Ishikawa (cell line): Measurements from ENCODE around the gene GBGT1.

Experiments used
- EP300 ChIP-seq: IDR thresholded peaks from 2 replicates; pipeline ENCODE4 v1.6.1; 2012; ENCODE audit warnings: borderline replicate concordance
- TAF1 ChIP-seq: IDR thresholded peaks from 2 replicates; pipeline ENCODE4 v1.6.1; 2012; ENCODE audit warnings: low read depth, mild to moderate bottlenecking
- TCF12 ChIP-seq: IDR thresholded peaks from 2 replicates; pipeline ENCODE4 v1.6.1; 2012; ENCODE audit warnings: low read depth
- YY1 ChIP-seq: IDR thresholded peaks from 2 replicates; pipeline ENCODE4 v1.6.1; 2012; ENCODE audit warnings: low read depth
- TF ChIP-seq, protein P1 (sequence below): IDR thresholded peaks from 2 replicates; pipeline ENCODE4 v1.6.1; 2012; ENCODE audit warnings: low read depth, mild to moderate bottlenecking

DNA sequence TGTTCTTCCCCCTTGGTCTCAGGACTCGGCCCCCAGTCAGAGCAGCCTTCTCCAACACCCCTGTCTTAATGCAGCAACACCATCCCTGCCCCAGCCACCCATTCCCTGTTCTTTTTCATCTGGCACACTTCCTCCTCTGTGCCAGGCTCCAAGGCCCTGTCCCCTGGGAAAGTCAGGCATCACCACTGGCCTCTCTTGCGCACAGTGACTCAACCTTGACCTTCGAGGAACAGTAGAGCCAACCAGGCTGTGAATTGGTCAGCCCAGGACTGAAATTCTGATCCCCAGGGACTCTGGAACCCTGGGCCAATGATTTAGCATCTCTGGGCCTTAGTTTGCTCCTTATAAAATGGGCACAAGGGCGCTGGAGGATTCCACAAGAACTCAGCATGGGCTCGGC is 32.2 kb downstream of the GBGT1 start:
- TF ChIP-seq TAF1 (no peak), YY1 (no peak), TCF12 (no peak), EP300 (no peak)
- TF ChIP-seq, protein P1, sequence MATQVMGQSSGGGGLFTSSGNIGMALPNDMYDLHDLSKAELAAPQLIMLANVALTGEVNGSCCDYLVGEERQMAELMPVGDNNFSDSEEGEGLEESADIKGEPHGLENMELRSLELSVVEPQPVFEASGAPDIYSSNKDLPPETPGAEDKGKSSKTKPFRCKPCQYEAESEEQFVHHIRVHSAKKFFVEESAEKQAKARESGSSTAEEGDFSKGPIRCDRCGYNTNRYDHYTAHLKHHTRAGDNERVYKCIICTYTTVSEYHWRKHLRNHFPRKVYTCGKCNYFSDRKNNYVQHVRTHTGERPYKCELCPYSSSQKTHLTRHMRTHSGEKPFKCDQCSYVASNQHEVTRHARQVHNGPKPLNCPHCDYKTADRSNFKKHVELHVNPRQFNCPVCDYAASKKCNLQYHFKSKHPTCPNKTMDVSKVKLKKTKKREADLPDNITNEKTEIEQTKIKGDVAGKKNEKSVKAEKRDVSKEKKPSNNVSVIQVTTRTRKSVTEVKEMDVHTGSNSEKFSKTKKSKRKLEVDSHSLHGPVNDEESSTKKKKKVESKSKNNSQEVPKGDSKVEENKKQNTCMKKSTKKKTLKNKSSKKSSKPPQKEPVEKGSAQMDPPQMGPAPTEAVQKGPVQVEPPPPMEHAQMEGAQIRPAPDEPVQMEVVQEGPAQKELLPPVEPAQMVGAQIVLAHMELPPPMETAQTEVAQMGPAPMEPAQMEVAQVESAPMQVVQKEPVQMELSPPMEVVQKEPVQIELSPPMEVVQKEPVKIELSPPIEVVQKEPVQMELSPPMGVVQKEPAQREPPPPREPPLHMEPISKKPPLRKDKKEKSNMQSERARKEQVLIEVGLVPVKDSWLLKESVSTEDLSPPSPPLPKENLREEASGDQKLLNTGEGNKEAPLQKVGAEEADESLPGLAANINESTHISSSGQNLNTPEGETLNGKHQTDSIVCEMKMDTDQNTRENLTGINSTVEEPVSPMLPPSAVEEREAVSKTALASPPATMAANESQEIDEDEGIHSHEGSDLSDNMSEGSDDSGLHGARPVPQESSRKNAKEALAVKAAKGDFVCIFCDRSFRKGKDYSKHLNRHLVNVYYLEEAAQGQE = no peak
